ENCODE results near the gene LRCOL1.

Gene LRCOL1

GRCh38 chr12:132588821-132589669, 21.3 kb downstream of the LRCOL1 start:
- in situ Hi-C loops (cut with HindIII; ENCODE audit: low pct_unique_long_range_greater_than_20kb, low sequenced_read_pairs) = no loop called here
- no peak for DNase-seq (ENCODE audit: low read depth in 1 of 2, low spot score in 1 of 2)
- TF ChIP-seq JUND (IDR thresholded peaks at IDR 0.05; ENCODE audit: low read depth) = no peak

GRCh38 chr12:132588319-132588718, 22.1 kb downstream of the LRCOL1 start:
- no peak for TF ChIP-seq JUND (IDR thresholded peaks at IDR 0.05; ENCODE audit: low read depth)
- no peak for DNase-seq (ENCODE audit: low read depth in 1 of 2, low spot score in 1 of 2)
- in situ Hi-C loops (cut with HindIII; ENCODE audit: low pct_unique_long_range_greater_than_20kb, low sequenced_read_pairs) = no loop called here

- no peak for TF ChIP-seq JUND (IDR thresholded peaks at IDR 0.05; ENCODE audit: low read depth)
- in situ Hi-C loops (cut with HindIII; ENCODE audit: low pct_unique_long_range_greater_than_20kb, low sequenced_read_pairs) = no loop called here
- no peak for DNase-seq (ENCODE audit: low read depth in 1 of 2, low spot score in 1 of 2)
Observed at GRCh38 chr12:132587781-132588180, 22.6 kb downstream of the LRCOL1 start.

GRCh38 chr12:132586929-132587328, 23.5 kb downstream of the LRCOL1 start:
- in situ Hi-C loops (cut with HindIII; ENCODE audit: low pct_unique_long_range_greater_than_20kb, low sequenced_read_pairs) = no loop called here
- TF ChIP-seq JUND (IDR thresholded peaks at IDR 0.05; ENCODE audit: low read depth) = no peak
- no peak for DNase-seq (ENCODE audit: low read depth in 1 of 2, low spot score in 1 of 2)

GRCh38 chr12:132585177-132585576, 25.2 kb downstream of the LRCOL1 start:
- in situ Hi-C loops (cut with HindIII; ENCODE audit: low pct_unique_long_range_greater_than_20kb, low sequenced_read_pairs) = no loop called here
- no peak for TF ChIP-seq JUND (IDR thresholded peaks at IDR 0.05; ENCODE audit: low read depth)
- no peak for DNase-seq (ENCODE audit: low read depth in 1 of 2, low spot score in 1 of 2)

- in situ Hi-C loops (cut with HindIII; ENCODE audit: low pct_unique_long_range_greater_than_20kb, low sequenced_read_pairs) = no loop called here
- DNase-seq (ENCODE audit: low read depth in 1 of 2, low spot score in 1 of 2) = no peak
- TF ChIP-seq JUND (IDR thresholded peaks at IDR 0.05; ENCODE audit: low read depth) = no peak
Observed at GRCh38 chr12:132584429-132584828, 26.0 kb downstream of the LRCOL1 start.

- no peak for DNase-seq (ENCODE audit: low read depth in 1 of 2, low spot score in 1 of 2)
- in situ Hi-C loops (cut with HindIII; ENCODE audit: low pct_unique_long_range_greater_than_20kb, low sequenced_read_pairs) = no loop called here
- no peak for TF ChIP-seq JUND (IDR thresholded peaks at IDR 0.05; ENCODE audit: low read depth)
Observed at GRCh38 chr12:132583736-132584135, 26.6 kb downstream of the LRCOL1 start.

- TF ChIP-seq JUND (IDR thresholded peaks at IDR 0.05; ENCODE audit: low read depth) = no peak
- DNase-seq (ENCODE audit: low read depth in 1 of 2, low spot score in 1 of 2) = no peak
- in situ Hi-C loops (cut with HindIII; ENCODE audit: low pct_unique_long_range_greater_than_20kb, low sequenced_read_pairs) = no loop called here
Observed at GRCh38 chr12:132583411-132583710, 27.0 kb downstream of the LRCOL1 start.

GRCh38 chr12:132582582-132583410, 27.6 kb downstream of the LRCOL1 start:
- TF ChIP-seq JUND (IDR thresholded peaks at IDR 0.05; ENCODE audit: low read depth) = no peak
- in situ Hi-C loops (cut with HindIII; ENCODE audit: low pct_unique_long_range_greater_than_20kb, low sequenced_read_pairs) = no loop called here
- DNase-seq (ENCODE audit: low read depth in 1 of 2, low spot score in 1 of 2) = no peak

GRCh38 chr12:132582058-132582420, 28.3 kb downstream of the LRCOL1 start:
- in situ Hi-C loops (cut with HindIII; ENCODE audit: low pct_unique_long_range_greater_than_20kb, low sequenced_read_pairs) = no loop called here
- no peak for TF ChIP-seq JUND (IDR thresholded peaks at IDR 0.05; ENCODE audit: low read depth)
- DNase-seq (ENCODE audit: low read depth in 1 of 2, low spot score in 1 of 2) = no peak

GRCh38 chr12:132581348-132582057, 28.9 kb downstream of the LRCOL1 start:
- no peak for DNase-seq (ENCODE audit: low read depth in 1 of 2, low spot score in 1 of 2)
- in situ Hi-C loops (cut with HindIII; ENCODE audit: low pct_unique_long_range_greater_than_20kb, low sequenced_read_pairs) = no loop called here
- TF ChIP-seq JUND (IDR thresholded peaks at IDR 0.05; ENCODE audit: low read depth) = no peak

GRCh38 chr12:132580701-132581292, 29.6 kb downstream of the LRCOL1 start:
- DNase-seq (ENCODE audit: low read depth in 1 of 2, low spot score in 1 of 2) = no peak
- TF ChIP-seq JUND (IDR thresholded peaks at IDR 0.05; ENCODE audit: low read depth) = no peak
- in situ Hi-C loops (cut with HindIII; ENCODE audit: low pct_unique_long_range_greater_than_20kb, low sequenced_read_pairs) = no loop called here
